Skeletal muscle satellite cell (primary cell): ENCODE data around the gene AKAP9.
A peak's percentile ranks its signal among the peaks of the same experiment; 100 is the strongest.
"Not testable (repeated sequence)": the region's sequence is repeated elsewhere in the genome, so short reads cannot be mapped to it uniquely, and the experiment has no call there.

Source experiments
- H3K27me3 ChIP-seq: 2 replicates; pipeline ENCODE4 v1.7.0; 2013; ENCODE audit warnings: low read length; ENCODE audit not compliant: control insufficient read depth, insufficient read depth
- H3K36me3 ChIP-seq: 2 replicates; pipeline ENCODE4 v1.7.0; 2013; ENCODE audit warnings: mild to moderate bottlenecking, control low read depth, low read length; ENCODE audit not compliant: insufficient read depth
- H3K4me1 ChIP-seq: 2 replicates; pipeline ENCODE4 v1.7.0; 2013; ENCODE audit warnings: low read length; ENCODE audit not compliant: control insufficient read depth, insufficient read depth
- H3K4me2 ChIP-seq: 2 replicates; pipeline ENCODE4 v1.7.0; 2013; ENCODE audit warnings: mild to moderate bottlenecking, low read length
- H3K4me3 ChIP-seq: 2 replicates; pipeline ENCODE4 v1.7.0; 2013; ENCODE audit warnings: low read length
- H3K9ac ChIP-seq: 2 replicates; pipeline ENCODE4 v1.7.0; 2013; ENCODE audit warnings: mild to moderate bottlenecking, low read depth, low read length, moderate library complexity
- H3K9me3 ChIP-seq: replicated peaks from 2 replicates; pipeline ENCODE4 v1.7.0; 2013; ENCODE audit warnings: mild to moderate bottlenecking, control low read depth, low read length

The AKAP9 gene

DNA sequence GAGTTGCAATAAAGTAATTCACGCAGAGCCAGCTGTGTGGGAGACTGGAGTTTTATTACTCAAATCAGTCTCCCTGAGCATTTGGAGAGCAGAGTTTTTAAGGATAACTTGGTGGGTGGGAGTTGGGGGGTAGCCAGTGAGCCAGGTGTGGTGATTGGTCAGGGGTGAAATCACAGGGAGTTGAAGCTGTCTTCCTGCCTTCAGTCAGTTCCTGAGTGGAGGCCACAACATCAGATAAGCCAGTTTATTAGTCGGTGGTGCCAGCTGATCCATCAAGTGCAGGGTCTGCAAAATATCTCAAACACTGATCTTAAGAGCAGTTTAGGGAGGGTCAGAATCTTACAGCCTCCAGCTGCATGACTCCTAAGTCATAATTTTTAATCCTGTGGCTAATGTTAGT, 196.9 kb downstream of the AKAP9 start:
- Histone ChIP-seq H3K9ac (no peak overlapping the region), H3K4me3 (no peak overlapping the region), H3K36me3 (no peaks in the 10 kb centered on the region), H3K4me2 (no peak overlapping the region), H3K9me3 (no peaks in the 10 kb centered on the region), H3K27me3 (no peaks in the 10 kb centered on the region), H3K4me1 (peaks cover 4% of the 10 kb centered on the region)

DNA sequence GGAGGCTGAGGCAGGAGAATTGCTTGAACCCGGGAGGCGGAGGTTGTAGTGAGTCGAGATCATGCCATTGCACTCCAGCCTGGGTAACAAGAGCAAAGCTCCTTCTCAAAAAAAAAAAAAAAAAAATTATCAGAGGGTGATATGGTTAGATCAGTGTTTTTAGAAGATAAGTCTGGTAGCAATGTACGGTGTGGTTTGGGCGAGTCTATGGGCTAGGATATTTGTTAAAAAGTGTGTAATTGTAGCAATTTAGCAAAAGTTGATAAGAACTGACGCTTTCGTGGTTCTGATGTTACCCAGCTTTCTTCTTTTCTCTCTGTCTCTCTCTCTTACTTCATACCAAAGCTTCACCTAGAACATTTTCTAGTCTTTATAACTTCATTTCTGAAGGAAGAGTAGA, 200.5 kb downstream of the AKAP9 start:
- H3K4me1 ChIP-seq, result no peaks in the 10 kb centered on the region
- no peak overlapping the region for H3K9ac ChIP-seq
- H3K4me2 ChIP-seq, result no peak overlapping the region
- no peaks in the 10 kb centered on the region for H3K9me3 ChIP-seq
- no peaks in the 10 kb centered on the region for H3K27me3 ChIP-seq
- H3K4me3 ChIP-seq, result no peak overlapping the region
- H3K36me3 ChIP-seq, result no peaks in the 10 kb centered on the region

DNA sequence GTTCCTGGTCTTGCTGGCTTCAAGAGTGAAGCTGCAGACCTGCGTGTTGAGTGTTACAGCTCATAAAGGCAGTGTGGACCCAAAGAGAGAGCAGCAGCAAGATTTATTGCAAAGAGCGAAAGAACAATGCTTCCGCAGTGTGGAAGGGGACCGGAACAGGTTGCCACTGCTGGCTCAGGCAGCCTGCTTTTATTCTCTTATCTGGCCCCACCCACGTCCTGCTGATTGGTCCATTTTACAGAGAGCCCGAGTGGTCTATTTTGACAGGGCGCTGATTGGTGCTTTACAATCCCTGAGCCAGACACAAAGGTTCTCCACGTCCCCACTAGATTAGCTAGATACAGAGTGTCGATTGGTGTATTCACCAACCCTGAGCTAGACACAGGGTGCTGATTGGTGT, 202.1 kb downstream of the AKAP9 start:
- H3K27me3 ChIP-seq, H3K36me3 ChIP-seq, H3K4me2 ChIP-seq, H3K4me3 ChIP-seq, H3K9me3 ChIP-seq, H3K4me1 ChIP-seq, H3K9ac ChIP-seq: not testable (repeated sequence)

DNA sequence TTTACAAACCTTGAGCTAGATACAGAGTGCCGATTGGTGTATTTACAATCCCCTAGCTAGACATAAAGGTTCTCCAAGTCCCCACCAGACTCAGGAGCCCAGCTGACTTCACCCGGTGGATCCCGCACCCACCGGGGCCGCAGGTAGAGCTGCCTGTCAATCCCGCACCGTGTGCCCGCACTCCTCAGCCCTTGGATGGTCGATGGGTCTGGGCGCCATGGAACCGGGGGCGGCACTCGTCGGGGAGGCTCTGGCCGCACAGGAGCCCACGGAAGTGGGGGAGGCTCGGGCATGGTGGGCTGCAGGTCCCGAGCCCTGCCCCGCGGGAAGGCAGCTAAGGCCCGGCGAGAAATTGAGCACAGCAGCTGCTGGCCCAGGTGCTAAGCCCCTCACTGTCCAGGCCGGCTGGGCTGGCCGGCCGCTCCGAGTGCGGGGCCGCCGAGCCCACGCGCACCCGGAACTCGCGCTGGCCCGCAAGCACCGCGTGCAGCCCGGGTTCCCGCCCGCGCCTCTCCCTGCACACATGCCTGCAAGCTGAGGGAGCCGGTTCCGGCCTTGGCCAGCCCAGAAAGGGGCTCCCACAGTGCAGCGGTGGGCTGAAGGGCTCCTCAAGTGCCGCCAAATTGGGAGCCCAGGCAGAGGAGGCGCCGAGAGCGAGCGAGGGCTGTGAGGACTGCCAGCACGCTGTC, 202.7 kb downstream of the AKAP9 start:
- not testable (repeated sequence) for H3K27me3 ChIP-seq, H3K9ac ChIP-seq, H3K36me3 ChIP-seq, H3K9me3 ChIP-seq, H3K4me1 ChIP-seq, H3K4me2 ChIP-seq, H3K4me3 ChIP-seq

DNA sequence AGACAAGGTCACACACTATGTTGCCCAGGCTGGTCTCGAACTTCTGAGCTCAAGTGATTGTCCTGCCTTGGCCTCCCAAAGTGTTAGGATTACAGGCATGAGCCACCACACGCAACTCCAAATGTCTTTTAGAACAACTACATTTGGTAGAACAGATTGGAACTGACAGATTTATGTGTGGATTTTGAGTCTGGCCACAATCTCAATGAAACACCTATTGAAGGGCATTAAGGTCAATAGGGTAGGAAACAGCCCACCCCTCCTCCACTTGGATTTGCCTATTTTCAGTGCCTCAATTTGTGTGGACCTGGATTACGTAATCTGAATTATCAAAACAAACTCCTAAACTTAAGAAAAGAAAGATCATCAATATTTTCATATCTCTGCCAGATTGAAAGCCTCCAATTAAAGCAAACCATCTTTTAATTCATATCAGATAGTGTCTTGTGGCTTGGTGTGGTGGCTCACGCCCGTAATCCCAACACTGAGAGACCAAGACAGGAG, 209.1 kb downstream of the AKAP9 start:
- H3K4me3 ChIP-seq, result no peak overlapping the region
- no peaks in the 10 kb centered on the region for H3K36me3 ChIP-seq
- no peak overlapping the region for H3K9ac ChIP-seq
- H3K27me3 ChIP-seq, result no peaks in the 10 kb centered on the region
- H3K4me1 ChIP-seq, result no peaks in the 10 kb centered on the region
- no peaks in the 10 kb centered on the region for H3K9me3 ChIP-seq
- H3K4me2 ChIP-seq, result no peak overlapping the region

DNA sequence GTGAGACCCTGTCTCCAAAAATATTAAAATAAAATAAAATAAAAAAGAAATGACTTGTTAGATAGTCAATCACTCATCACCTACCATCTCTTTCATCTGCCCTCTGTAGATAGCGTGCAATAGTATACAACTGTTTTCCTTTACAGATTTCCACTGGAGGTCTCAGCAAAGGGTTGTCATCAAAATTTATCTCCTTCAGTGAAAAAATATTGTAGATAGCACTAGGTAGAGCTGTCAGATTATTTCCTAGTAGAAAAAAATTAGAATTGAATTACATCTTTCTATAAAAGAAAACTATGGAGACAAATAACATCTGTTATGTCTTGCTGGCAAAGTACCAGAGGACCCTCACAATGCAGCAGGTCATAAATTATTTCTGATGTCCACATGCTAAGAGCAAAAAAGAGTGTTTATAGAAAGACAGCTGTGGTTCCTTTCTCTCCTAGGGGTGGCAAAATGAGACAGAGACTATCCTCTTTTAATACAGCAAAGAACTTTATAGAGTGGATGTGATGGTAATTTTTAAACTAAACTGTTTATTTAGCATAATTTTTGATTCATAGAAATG, 209.9 kb downstream of the AKAP9 start:
- peaks cover under 1% of the 10 kb centered on the region for H3K4me1 ChIP-seq
- H3K27me3 ChIP-seq, result no peaks in the 10 kb centered on the region
- no peak overlapping the region for H3K4me2 ChIP-seq
- no peak overlapping the region for H3K4me3 ChIP-seq
- H3K9ac ChIP-seq, result no peak overlapping the region
- no peaks in the 10 kb centered on the region for H3K36me3 ChIP-seq
- H3K9me3 ChIP-seq, result no peaks in the 10 kb centered on the region

DNA sequence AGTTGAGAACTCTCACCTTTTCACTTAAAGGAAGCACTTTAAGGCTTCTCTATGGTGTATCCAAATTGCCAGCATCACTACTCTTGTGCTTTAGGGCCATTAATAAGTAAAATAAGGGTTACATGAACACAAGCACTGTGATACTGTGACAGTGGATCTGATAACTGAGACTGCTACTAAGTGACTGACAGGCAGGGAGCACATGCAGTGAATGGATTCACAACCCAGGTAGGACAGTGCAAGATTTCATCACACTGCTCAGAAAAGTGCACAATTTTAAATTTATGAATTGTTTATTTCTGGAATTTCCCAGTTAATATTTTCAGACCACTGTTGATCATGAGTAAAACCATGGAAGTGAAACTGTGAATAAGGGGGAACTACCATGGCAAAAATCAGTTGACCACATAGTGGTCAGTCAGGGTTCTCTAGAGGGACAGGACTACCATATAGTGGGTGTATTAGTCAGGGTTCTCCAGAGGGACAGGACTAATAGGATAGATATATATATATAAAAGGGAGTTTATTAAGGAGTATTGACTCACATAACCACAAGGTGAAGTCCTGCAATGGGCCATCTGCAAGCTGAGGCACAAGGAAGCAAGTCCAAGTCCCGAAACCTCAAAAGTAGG, 214.6 kb downstream of the AKAP9 start:
- no peak overlapping the region for H3K4me2 ChIP-seq

DNA sequence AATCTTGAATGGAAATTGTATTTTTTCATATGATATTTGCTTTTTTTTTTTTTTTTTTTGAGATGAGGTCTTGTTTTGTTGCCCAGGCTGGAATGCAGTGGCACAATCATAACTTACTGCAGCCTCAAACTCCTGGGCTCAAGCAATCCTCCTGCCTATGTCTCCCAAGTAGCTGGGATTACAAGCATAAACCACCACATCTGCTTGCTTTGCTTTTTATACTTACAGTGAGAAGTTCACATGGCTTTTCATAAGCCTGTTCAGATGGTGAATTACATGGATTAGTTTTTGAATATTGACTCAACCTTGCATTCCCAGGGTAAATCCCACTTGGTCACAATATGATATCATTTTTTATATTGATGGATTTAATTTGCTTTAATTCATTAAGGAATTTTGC, 216.3 kb downstream of the AKAP9 start:
- Histone ChIP-seq H3K9me3 (no peaks in the 10 kb centered on the region), H3K4me1 (peaks cover 25% of the 10 kb centered on the region), H3K36me3 (no peaks in the 10 kb centered on the region), H3K27me3 (no peaks in the 10 kb centered on the region), H3K4me2 (no peak overlapping the region), H3K4me3 (no peak overlapping the region), H3K9ac (no peak overlapping the region)

More for the DNA sequence above, 214.6 kb downstream of the AKAP9 start:
- H3K9ac ChIP-seq, result no peak overlapping the region
- no peaks in the 10 kb centered on the region for H3K27me3 ChIP-seq
- H3K4me1 ChIP-seq, result peaks cover 25% of the 10 kb centered on the region
- H3K9me3 ChIP-seq, result no peaks in the 10 kb centered on the region
- H3K36me3 ChIP-seq, result no peaks in the 10 kb centered on the region
- no peak overlapping the region for H3K4me3 ChIP-seq

DNA sequence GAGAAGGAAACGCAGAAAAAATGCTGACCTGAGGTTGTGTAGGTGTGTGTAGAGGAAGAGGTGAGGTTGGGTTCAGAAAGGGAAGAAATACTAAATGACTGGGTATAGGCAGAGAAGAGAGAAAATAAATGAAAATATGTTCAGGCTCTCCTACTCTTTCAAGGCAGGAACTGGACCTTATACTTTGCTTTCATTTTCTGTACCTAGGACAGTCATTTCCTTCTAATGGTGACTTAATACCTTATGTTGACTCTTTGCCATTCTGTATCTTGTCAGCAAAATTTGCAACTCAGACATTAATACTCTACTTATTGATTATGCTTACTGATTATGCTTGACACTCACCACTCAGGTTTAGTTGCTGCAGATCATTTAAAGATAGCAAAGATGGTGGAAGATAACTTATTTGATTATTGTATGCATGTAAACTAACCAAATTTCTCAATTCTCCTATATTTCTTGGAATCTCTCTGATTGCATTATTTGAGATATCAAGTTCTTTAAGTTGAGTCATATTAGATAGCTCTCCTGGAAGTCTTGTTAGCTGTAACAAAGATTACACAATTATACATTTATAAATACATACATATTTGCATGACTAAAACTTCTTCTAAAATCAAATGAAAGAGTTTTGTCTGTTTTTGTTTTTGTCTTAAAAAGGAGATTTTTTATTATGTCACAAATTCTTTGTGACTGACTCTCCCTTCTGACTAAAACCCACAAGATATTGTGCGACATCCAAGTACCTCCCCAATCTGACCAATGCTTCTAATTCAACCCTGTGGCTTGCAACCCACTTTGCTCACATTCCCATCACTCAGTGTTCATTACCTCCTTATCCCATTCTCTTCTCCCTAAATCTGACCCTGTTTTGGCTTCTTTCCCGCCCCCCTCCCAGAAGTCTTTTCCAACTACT, 218.3 kb downstream of the AKAP9 start:
- Histone ChIP-seq H3K4me3 (peak overlapping the region; percentile 4), H3K27me3 (no peaks in the 10 kb centered on the region), H3K4me2 (peak overlapping the region; percentile 54), H3K9ac (no peak overlapping the region), H3K4me1 (peaks cover 25% of the 10 kb centered on the region), H3K9me3 (no peaks in the 10 kb centered on the region), H3K36me3 (no peaks in the 10 kb centered on the region)
